Mucosa of descending colon (tissue), 3 donors: ENCODE measurements around the gene SMARCA2. TPM values are rescaled to one million over a fixed set of nuclear protein-coding genes. Genes with fewer than 3 reads are reported as not detected.

Experiments
- ATAC-seq: fragments of 200-7000 bp; cut with Tn5 transposase; one replicate; pipeline ENCODE4 v1.9.1; 2020; ENCODE audit warnings: mild to moderate bottlenecking, moderate library complexity
- DNase-seq, 3 donors: peaks; one replicate each; pipeline ENCODE4 v3.0.0-alpha.2; 2020
- H3K36me3 ChIP-seq: fragments of 200-600 bp; one replicate; pipeline ENCODE4 v1.8.0; 2021; ENCODE audit warnings: low read depth, mild to moderate bottlenecking
- H3K4me1 ChIP-seq: fragments of 200-600 bp; one replicate; pipeline ENCODE4 v1.8.0; 2021; ENCODE audit warnings: low read depth, mild to moderate bottlenecking
- H3K4me3 ChIP-seq: fragments of 200-600 bp; one replicate; pipeline ENCODE4 v1.8.0; 2021; ENCODE audit warnings: mild to moderate bottlenecking
- H3K9me3 ChIP-seq: fragments of 200-600 bp; one replicate; pipeline ENCODE4 v1.8.0; 2021; ENCODE audit warnings: mild to moderate bottlenecking
- CTCF ChIP-seq: fragments of 200-600 bp; IDR thresholded peaks from one replicate; pipeline ENCODE4 v1.8.0; 2022; ENCODE audit warnings: antibody characterized with exemption, mild to moderate bottlenecking
- intact Hi-C, 2 donors: fragments of 100-400 bp; cut with DNase I in 1 of 2; cut with micrococcal nuclease in 1 of 2; formaldehyde crosslinking; loops; one replicate each; pipeline versions ENCODE4 v1.11.0 to v1.11.1; 2022; cut with DNase I, micrococcal nuclease
- total RNA-seq, 3 donors: library from RNA; stranded (reverse); fragmentation: NEBNext Ultra II Directional in 2 of 3; extraction: Animal tissue kit (Norgen Biotek cat#: 25700) in 2 of 3; gene quantifications; one replicate each; pipeline versions ENCODE4 v1.2.1 to v1.2.4, GENCODE V29; 2021 to 2023
- donor health status: DM: no; HTN: no; CAD: no; lungs with moderate emphysema.
- donor health status: DM: no; HTN: no; CAD: no.
- donor health status: DM: no; HTN: yes; CAD: no.

SMARCA2 gene
- total RNA-seq, 3 donors from 2014 or later = 105 to 131 (median 117) TPM

- H3K4me3 ChIP-seq = no peak overlapping the region
- intact Hi-C loops = no loop called here
- ATAC-seq = peak; percentile 74
- peak; percentile 30 to 59 (median 30) for DNase-seq
- TF ChIP-seq CTCF = no peak
- peaks cover 16% of the 10 kb centered on the region for H3K4me1 ChIP-seq
- H3K36me3 ChIP-seq = no peaks in the 10 kb centered on the region
- H3K9me3 ChIP-seq = no peaks in the 10 kb centered on the region
Observed at GRCh38 chr9:2157277-2158110, 142.3 kb downstream of the SMARCA2 start.

- no peak overlapping the region for H3K4me3 ChIP-seq
Observed at GRCh38 chr9:2158111-2158610, 143.0 kb downstream of the SMARCA2 start.

GRCh38 chr9:2158766-2159430, 143.8 kb downstream of the SMARCA2 start:
- no peak for TF ChIP-seq CTCF
- Histone ChIP-seq H3K4me3 (no peak overlapping the region), H3K4me1 (peaks cover 9% of the 10 kb centered on the region), H3K36me3 (no peaks in the 10 kb centered on the region), H3K9me3 (no peaks in the 10 kb centered on the region)
- intact Hi-C loops = no loop called here
- no peak for ATAC-seq
- no peak for DNase-seq

More at GRCh38 chr9:2158111-2158610, 143.0 kb downstream of the SMARCA2 start:
- intact Hi-C loops = no loop called here
- Histone ChIP-seq H3K36me3 (no peaks in the 10 kb centered on the region), H3K4me1 (peaks cover 15% of the 10 kb centered on the region), H3K9me3 (no peaks in the 10 kb centered on the region)
- ATAC-seq (peak; percentile 69), DNase-seq (peak in 2 of 3 donors; percentile 39 to 56)
- no peak for TF ChIP-seq CTCF

GRCh38 chr9:2159521-2160454, 144.6 kb downstream of the SMARCA2 start:
- Histone ChIP-seq H3K9me3 (no peaks in the 10 kb centered on the region), H3K36me3 (no peaks in the 10 kb centered on the region), H3K4me3 (no peak overlapping the region), H3K4me1 (peaks cover 9% of the 10 kb centered on the region)
- intact Hi-C loops = no loop called here
- TF ChIP-seq CTCF = no peak
- DNase-seq = no peak
- ATAC-seq = no peak

- intact Hi-C loops = no loop called here
- TF ChIP-seq CTCF = no peak
- H3K9me3 ChIP-seq = no peaks in the 10 kb centered on the region
- H3K36me3 ChIP-seq = no peaks in the 10 kb centered on the region
- H3K4me1 ChIP-seq = peaks cover 9% of the 10 kb centered on the region
- DNase-seq = no peak
- H3K4me3 ChIP-seq = no peak overlapping the region
- no peak for ATAC-seq
Observed at GRCh38 chr9:2161661-2162060, 146.5 kb downstream of the SMARCA2 start.
